Stomach (tissue), 19 donors: ENCODE results near the gene SET. TPM values are rescaled to one million over a fixed set of nuclear protein-coding genes. Genes with fewer than 3 reads are reported as not detected.

ENCODE experiments used
- DNase-seq, 2 donors: peaks; one replicate each; pipeline versions ENCODE4 v3.0.0 to v3.0.0-alpha.2; 2013 to 2019
- H3K27ac ChIP-seq, 5 donors: fragments of 200-600 bp in 4 of 5; sonication (generic) in 4 of 5; one replicate each; pipeline ENCODE4 v1.5.1; 2013 to 2019; ENCODE audit warnings: mild to moderate bottlenecking in 1 of 5, moderate library complexity in 1 of 5
- H3K27me3 ChIP-seq, 3 donors: fragments of 200-600 bp; sonication (generic); one replicate each; pipeline ENCODE4 v1.5.1; 2017 to 2019; ENCODE audit warnings: mixed run types in 1 of 3
- H3K36me3 ChIP-seq, 4 donors: fragments of 200-600 bp; sonication (generic); 1 replicate in 3 of 4; 2 replicates in 1 of 4; pipeline ENCODE4 v1.5.1; 2016 to 2019
- H3K4me1 ChIP-seq, 4 donors: fragments of 200-600 bp; sonication (generic); one replicate each; pipeline ENCODE4 v1.5.1; 2016 to 2019
- H3K4me3 ChIP-seq, 4 donors: fragments of 200-600 bp; sonication (generic) in 3 of 4; one replicate each; pipeline ENCODE4 v1.5.1; 2016 to 2019; ENCODE audit warnings: mild to moderate bottlenecking in 1 of 4
- H3K9me3 ChIP-seq, 4 donors: fragments of 200-600 bp; sonication (generic); one replicate each; pipeline ENCODE4 v1.5.1; 2016 to 2019
- EP300 ChIP-seq: sonication (generic); formaldehyde crosslinking; IDR thresholded peaks from one replicate; pipeline ENCODE4 v1.6.1; 2017; ENCODE audit warnings: antibody characterized with exemption
- POLR2A ChIP-seq, 4 donors: fragments of 450-650 bp; IDR thresholded peaks; one replicate each; pipeline ENCODE4 v1.6.1; 2016; ENCODE audit warnings: antibody characterized with exemption in 4 of 4, control low read depth in 2 of 4, mild to moderate bottlenecking in 1 of 4, moderate library complexity in 1 of 4
- POLR2AphosphoS5 ChIP-seq, 3 donors: sonication (generic); formaldehyde crosslinking; IDR thresholded peaks; one replicate each; pipeline ENCODE4 v1.6.1; 2016; ENCODE audit warnings: antibody characterized with exemption in 3 of 3
- WGBS, 5 donors: extraction: QIAGEN DNeasy Blood & Tissue Kit in 3 of 5; methylation state at CpG; one replicate each; pipeline versions ENCODE4 v1.1.5 to v1.1.7; 2013 to 2018; 5-methylcytosine and 5-hydroxymethylcytosine counted together
- intact Hi-C: fragments of 100-400 bp; cut with DNase I; formaldehyde crosslinking; loops from one replicate; pipeline ENCODE4 v1.15.1; 2023; ENCODE audit warnings: low total_unique reads
- long read RNA-seq, 10 donors: transcript quantifications; one replicate each; lab custom pipeline, GENCODE V29; 2026
- polyA plus RNA-seq, 3 donors: library from polyadenylated mRNA; stranded (reverse); fragments of 200-250 nt; gene quantifications; one replicate each; pipeline ENCODE4 v1.2.3, GENCODE V29; 2013
- total RNA-seq, 5 donors: library from RNA; depleted of rRNA; stranded (reverse); fragments of >200 nt; gene quantifications; one replicate each; pipeline versions ENCODE4 v1.1.0 to v1.2.3, GENCODE V29; 2014 to 2016
- TF ChIP-seq, protein P1 (sequence below), 7 experiments: fragments of 450-650 bp in 4 of 7; fragments of 200-600 bp in 3 of 7; sonication (generic) in 3 of 7; IDR thresholded peaks; one replicate each; pipeline ENCODE4 v1.5.1; 2016 to 2019; ENCODE audit warnings: antibody characterized with exemption in 7 of 7, control low read depth in 2 of 7, mild to moderate bottlenecking in 1 of 7
- donor health status: healthy with polysubstance abuse.
- donor health status: Bipolar disorder and iron deficiency.
- donor health status: healthy.

SET gene, protein sequence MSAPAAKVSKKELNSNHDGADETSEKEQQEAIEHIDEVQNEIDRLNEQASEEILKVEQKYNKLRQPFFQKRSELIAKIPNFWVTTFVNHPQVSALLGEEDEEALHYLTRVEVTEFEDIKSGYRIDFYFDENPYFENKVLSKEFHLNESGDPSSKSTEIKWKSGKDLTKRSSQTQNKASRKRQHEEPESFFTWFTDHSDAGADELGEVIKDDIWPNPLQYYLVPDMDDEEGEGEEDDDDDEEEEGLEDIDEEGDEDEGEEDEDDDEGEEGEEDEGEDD
- total RNA-seq (100 to 1,000 TPM in 3 of 5 donors, 10 to 100 TPM in 2; 49.0 to 489 (median 123) TPM), polyA plus RNA-seq (100 to 1,000 TPM; 109 to 150 (median 111) TPM)
- long read RNA-seq, donor 1, transcript SET-201 (8 exons, 2,915 nt), result major isoform, 44 of 104 reads
- long read RNA-seq, donor 1, partial matches to known transcripts, result 58 of 104 reads
- long read RNA-seq, donor 1, other reads (novel, unspliced or antisense), result 0 of 104 reads
- long read RNA-seq, donor 2, transcript SET-201 (8 exons, 2,915 nt), result major isoform, 94 of 95 reads
- long read RNA-seq, donor 2, partial matches to known transcripts, result 0 of 95 reads
- long read RNA-seq, donor 2, other reads (novel, unspliced or antisense), result 0 of 95 reads
- long read RNA-seq, donor 3, transcript SET-201 (8 exons, 2,915 nt), result major isoform, 38 of 87 reads
- long read RNA-seq, donor 3, partial matches to known transcripts, result 47 of 87 reads
- long read RNA-seq, donor 3, other reads (novel, unspliced or antisense), result 0 of 87 reads
- long read RNA-seq, donor 4, partial matches to known transcripts, result 0 of 2 reads
- long read RNA-seq, donor 4, other reads (novel, unspliced or antisense), result 0 of 2 reads
- long read RNA-seq, donor 5, transcript SET-204 (8 exons, 2,850 nt), result minor isoform, 5 of 158 reads
- long read RNA-seq, donor 5, transcript SET-201 (8 exons, 2,915 nt), result major isoform, 78 of 158 reads
- long read RNA-seq, donor 5, partial matches to known transcripts, result 73 of 158 reads
- long read RNA-seq, donor 5, other reads (novel, unspliced or antisense), result 0 of 158 reads
- long read RNA-seq, donor 6, transcript SET-201 (8 exons, 2,915 nt), result major isoform, 183 of 234 reads
- long read RNA-seq, donor 6, transcript SET-204 (8 exons, 2,850 nt), result minor isoform, 15 of 234 reads
- long read RNA-seq, donor 6, partial matches to known transcripts, result 36 of 234 reads
- long read RNA-seq, donor 6, other reads (novel, unspliced or antisense), result 0 of 234 reads
- long read RNA-seq, donor 7, transcript SET-201 (8 exons, 2,915 nt), result major isoform, 93 of 164 reads
- long read RNA-seq, donor 7, transcript SET-204 (8 exons, 2,850 nt), result minor isoform, 9 of 164 reads
- long read RNA-seq, donor 7, partial matches to known transcripts, result 62 of 164 reads
- long read RNA-seq, donor 7, other reads (novel, unspliced or antisense), result 0 of 164 reads
- long read RNA-seq, donor 8, transcript SET-201 (8 exons, 2,915 nt), result major isoform, 68 of 503 reads
- long read RNA-seq, donor 8, partial matches to known transcripts, result 431 of 503 reads
- long read RNA-seq, donor 8, other reads (novel, unspliced or antisense), result 0 of 503 reads
- long read RNA-seq, donor 9, transcript SET-201 (8 exons, 2,915 nt), result major isoform, 45 of 94 reads
- long read RNA-seq, donor 9, transcript SET-204 (8 exons, 2,850 nt), result minor isoform, 5 of 94 reads
- long read RNA-seq, donor 9, partial matches to known transcripts, result 43 of 94 reads
- long read RNA-seq, donor 9, other reads (novel, unspliced or antisense), result 0 of 94 reads
- long read RNA-seq, donor 10, transcript SET-201 (8 exons, 2,915 nt), result major isoform, 21 of 32 reads
- long read RNA-seq, donor 10, partial matches to known transcripts, result 7 of 32 reads
- long read RNA-seq, donor 10, other reads (novel, unspliced or antisense), result 0 of 32 reads

DNA sequence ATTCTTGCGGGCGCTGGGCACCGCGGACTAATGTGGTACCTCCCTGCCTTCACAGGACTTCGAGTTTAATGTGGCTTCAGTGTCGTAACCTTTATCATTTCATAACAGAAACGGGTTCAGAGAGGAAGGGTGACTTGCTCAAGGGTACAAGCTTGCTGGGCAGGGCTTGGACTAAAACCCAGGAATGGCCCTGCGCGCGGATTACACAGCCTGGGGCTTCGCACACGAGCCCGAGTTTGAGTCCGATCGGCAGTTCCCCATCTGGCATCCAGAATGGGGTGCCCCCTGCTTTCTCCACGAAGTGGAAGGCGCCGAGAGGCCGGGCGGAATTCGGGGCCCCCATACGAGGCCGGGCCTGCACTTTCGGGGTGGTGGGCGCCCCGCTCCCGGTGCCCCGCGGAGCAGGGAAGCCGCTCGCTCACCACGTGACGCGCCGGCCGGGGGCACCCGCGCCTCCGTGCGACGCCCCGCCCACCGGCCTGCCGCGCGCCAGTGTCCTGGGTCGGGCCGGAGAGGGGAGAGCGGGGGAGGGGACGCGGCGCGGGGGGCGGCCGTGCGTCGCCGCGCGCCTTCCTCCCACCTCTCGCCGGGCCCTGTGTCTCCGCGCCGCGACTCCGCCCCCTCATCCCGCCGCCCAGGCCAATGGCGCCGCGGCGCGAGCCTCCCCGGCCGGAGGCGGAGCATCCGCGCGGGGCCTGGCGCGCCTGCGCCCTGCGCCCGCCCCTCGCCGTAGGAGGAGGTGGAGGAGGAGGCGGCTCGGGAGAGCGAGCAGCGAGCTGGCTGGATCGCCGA, at the start of gene SET:
Gene SET, plus strand, starts transcription at position 722 of the 792 bp plus-strand sequence. CDS start 361 bp downstream, outside the sequence.
- DNase-seq, result peak; percentile 96 to 99
- H3K9me3 ChIP-seq, result no peaks in the 10 kb centered on the region
- peaks cover 20 to 29% (median 27%) of the 10 kb centered on the region in 4 donors for H3K36me3 ChIP-seq
- peak within 1 kb of the TSS; percentile 88 to 99 (median 98) for H3K27ac ChIP-seq
- H3K27me3 ChIP-seq, result no peaks in the 10 kb centered on the region
- TF ChIP-seq, protein P1, sequence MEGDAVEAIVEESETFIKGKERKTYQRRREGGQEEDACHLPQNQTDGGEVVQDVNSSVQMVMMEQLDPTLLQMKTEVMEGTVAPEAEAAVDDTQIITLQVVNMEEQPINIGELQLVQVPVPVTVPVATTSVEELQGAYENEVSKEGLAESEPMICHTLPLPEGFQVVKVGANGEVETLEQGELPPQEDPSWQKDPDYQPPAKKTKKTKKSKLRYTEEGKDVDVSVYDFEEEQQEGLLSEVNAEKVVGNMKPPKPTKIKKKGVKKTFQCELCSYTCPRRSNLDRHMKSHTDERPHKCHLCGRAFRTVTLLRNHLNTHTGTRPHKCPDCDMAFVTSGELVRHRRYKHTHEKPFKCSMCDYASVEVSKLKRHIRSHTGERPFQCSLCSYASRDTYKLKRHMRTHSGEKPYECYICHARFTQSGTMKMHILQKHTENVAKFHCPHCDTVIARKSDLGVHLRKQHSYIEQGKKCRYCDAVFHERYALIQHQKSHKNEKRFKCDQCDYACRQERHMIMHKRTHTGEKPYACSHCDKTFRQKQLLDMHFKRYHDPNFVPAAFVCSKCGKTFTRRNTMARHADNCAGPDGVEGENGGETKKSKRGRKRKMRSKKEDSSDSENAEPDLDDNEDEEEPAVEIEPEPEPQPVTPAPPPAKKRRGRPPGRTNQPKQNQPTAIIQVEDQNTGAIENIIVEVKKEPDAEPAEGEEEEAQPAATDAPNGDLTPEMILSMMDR (IDR thresholded peaks at IDR 0.05), result no peak
- TF ChIP-seq POLR2A (IDR thresholded peaks at IDR 0.05), result no peak
- peak; percentile 64 to 94 (median 89) for TF ChIP-seq POLR2AphosphoS5 (IDR thresholded peaks at IDR 0.05)
- intact Hi-C loops, result no loop called here
- H3K4me3 ChIP-seq, result peak within 1 kb of the TSS; percentile 86 to 99 (median 94)
- peaks cover 32 to 67% (median 57%) of the 10 kb centered on the region in 4 donors for H3K4me1 ChIP-seq
- WGBS, 5 donors, result 1 to 3% (median 1%) methylated on average over 32 to 93 of the region's 93 CpGs

DNA sequence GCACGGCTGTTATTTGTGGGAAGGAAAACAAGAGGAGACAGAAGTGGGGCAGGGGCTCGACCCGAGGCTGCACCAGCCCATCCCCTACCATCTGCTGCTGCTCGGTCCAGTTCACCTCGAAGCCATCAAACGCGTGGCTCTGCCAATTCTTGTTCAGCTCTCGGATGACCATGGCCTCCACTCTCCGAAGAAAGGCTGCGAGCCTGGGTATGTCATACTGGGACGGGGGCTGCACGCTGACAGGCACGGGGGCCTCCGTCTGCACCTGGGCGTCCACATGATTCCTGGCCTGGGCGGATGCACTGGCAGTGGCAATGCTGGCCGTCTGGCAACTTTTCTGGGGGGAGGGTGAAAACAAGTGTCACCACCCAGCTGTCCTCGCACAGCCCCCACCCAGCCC, 48.4 kb upstream of the SET start:
- H3K4me3 ChIP-seq, result no peak overlapping the region
- WGBS, 5 donors, result 94 to 98% (median 97%) methylated on average over 12 to 18 of the region's 18 CpGs
- intact Hi-C loops, result loop anchor here (10.0 kb wide), 1 partner anchor 54 kb away; no protein-coding TSS in a partner anchor
- DNase-seq, result no peak
- H3K27ac ChIP-seq, result no peak overlapping the region
- no peaks in the 10 kb centered on the region for H3K27me3 ChIP-seq
- TF ChIP-seq, protein P1 (IDR thresholded peaks at IDR 0.05), result no peak
- TF ChIP-seq POLR2AphosphoS5 (IDR thresholded peaks at IDR 0.05) (no peak), EP300 (no peak), POLR2A (IDR thresholded peaks at IDR 0.05) (no peak)
- peaks cover 0 to 40% (median 27%) of the 10 kb centered on the region in 4 donors for H3K36me3 ChIP-seq
- H3K4me1 ChIP-seq, result peaks cover 9 to 15% (median 12%) of the 10 kb centered on the region in 4 donors
- no peaks in the 10 kb centered on the region for H3K9me3 ChIP-seq

DNA sequence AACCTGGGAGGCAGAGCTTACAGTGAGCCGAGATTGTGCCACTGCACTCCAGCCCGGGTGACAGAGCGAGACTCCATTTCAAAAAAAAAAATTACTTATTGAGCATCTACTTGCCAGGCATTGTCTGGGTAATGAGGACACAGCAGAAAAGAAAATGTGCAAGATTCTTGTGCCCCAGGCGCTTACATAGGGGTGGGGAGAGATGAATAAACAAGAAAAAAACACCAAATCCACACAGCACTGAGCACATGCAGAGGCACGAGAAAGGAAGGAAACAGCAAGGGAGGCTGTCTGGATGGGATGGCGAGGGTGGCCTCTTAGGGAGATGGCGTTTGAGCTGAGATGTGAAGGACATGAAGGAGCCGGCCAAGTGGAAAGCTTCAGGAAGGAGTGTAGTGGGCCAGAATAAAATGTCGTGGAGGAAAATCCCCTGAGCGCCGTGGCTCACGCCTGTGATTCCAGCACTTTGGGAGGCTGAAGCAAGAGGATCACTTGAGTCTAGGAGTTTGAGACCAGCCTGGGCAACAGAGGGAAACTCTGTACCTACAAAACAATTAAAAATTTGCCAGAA, 46.3 kb upstream of the SET start:
- 76 to 85% (median 81%) methylated on average over 12 of the region's 12 CpGs for WGBS, 5 donors
- TF ChIP-seq POLR2AphosphoS5 (IDR thresholded peaks at IDR 0.05), result no peak
- TF ChIP-seq, protein P1 (IDR thresholded peaks at IDR 0.05), result no peak
- TF ChIP-seq POLR2A (IDR thresholded peaks at IDR 0.05), result no peak
- TF ChIP-seq EP300, result no peak
- no peak for DNase-seq
- H3K4me1 ChIP-seq, result peaks cover 0 to 4% (median 0%) of the 10 kb centered on the region in 4 donors
- H3K9me3 ChIP-seq, result no peaks in the 10 kb centered on the region
- no peaks in the 10 kb centered on the region for H3K27me3 ChIP-seq
- H3K4me3 ChIP-seq, result no peak overlapping the region
- intact Hi-C loops, result loop anchor here (10.0 kb wide), 1 partner anchor 52 kb away; no protein-coding TSS in a partner anchor
- H3K27ac ChIP-seq, result no peak overlapping the region
- H3K36me3 ChIP-seq, result peaks cover 0 to 32% (median 25%) of the 10 kb centered on the region in 4 donors
